Measurements from ENCODE around the gene PRR12.

PRR12 gene

GRCh38 chr19:49602806-49603205 is 11.8 kb downstream of the PRR12 start:
- TF ChIP-seq CTCF (IDR thresholded peaks at IDR 0.05; ENCODE audit: borderline replicate concordance, insufficient read depth, low read depth, low read length) = no peak
- no peak overlapping the region for H3K4me3 ChIP-seq (ENCODE audit: low read depth, low read length)

- TF ChIP-seq CTCF (IDR thresholded peaks at IDR 0.05; ENCODE audit: borderline replicate concordance, insufficient read depth, low read depth, low read length) = no peak
- H3K4me3 ChIP-seq (ENCODE audit: low read depth, low read length) = no peak overlapping the region
These were observed 14.6 kb downstream of the PRR12 start for GRCh38 chr19:49605605-49606004.

GRCh38 chr19:49609499-49610092 is 18.6 kb downstream of the PRR12 start:
- TF ChIP-seq CTCF (IDR thresholded peaks at IDR 0.05; ENCODE audit: borderline replicate concordance, insufficient read depth, low read depth, low read length) = no peak
- H3K4me3 ChIP-seq (ENCODE audit: low read depth, low read length) = no peak overlapping the region

- H3K4me3 ChIP-seq (ENCODE audit: low read depth, low read length) = no peak overlapping the region
- no peak for TF ChIP-seq CTCF (IDR thresholded peaks at IDR 0.05; ENCODE audit: borderline replicate concordance, insufficient read depth, low read depth, low read length)
These were observed 22.4 kb downstream of the PRR12 start for GRCh38 chr19:49613374-49613773.

GRCh38 chr19:49614096-49614833 is 23.3 kb downstream of the PRR12 start:
- TF ChIP-seq CTCF (IDR thresholded peaks at IDR 0.05; ENCODE audit: borderline replicate concordance, insufficient read depth, low read depth, low read length) = no peak
- no peak overlapping the region for H3K4me3 ChIP-seq (ENCODE audit: low read depth, low read length)

GRCh38 chr19:49615861-49616260 is 24.9 kb downstream of the PRR12 start:
- H3K4me3 ChIP-seq (ENCODE audit: low read depth, low read length) = no peak overlapping the region
- TF ChIP-seq CTCF (IDR thresholded peaks at IDR 0.05; ENCODE audit: borderline replicate concordance, insufficient read depth, low read depth, low read length) = no peak

- H3K4me3 ChIP-seq (ENCODE audit: low read depth, low read length) = no peak overlapping the region
- no peak for TF ChIP-seq CTCF (IDR thresholded peaks at IDR 0.05; ENCODE audit: borderline replicate concordance, insufficient read depth, low read depth, low read length)
These were observed 25.6 kb downstream of the PRR12 start for GRCh38 chr19:49616532-49616931.
